ENCODE data around the gene CAMTA1.

- TF ChIP-seq POLR2AphosphoS5 (IDR thresholded peaks at IDR 0.05) (no peak), EZH2 (IDR thresholded peaks at IDR 0.05; ENCODE audit: borderline replicate concordance, insufficient read depth, low read length, poor library complexity, severe bottlenecking) (no peak), CTCF (IDR thresholded peaks at IDR 0.05; ENCODE audit: poor library complexity, severe bottlenecking) (no peak), SMC3 (conservative IDR thresholded peaks at IDR 0.05; ENCODE audit: poor library complexity) (no peak), EP300 (conservative IDR thresholded peaks at IDR 0.05; ENCODE audit: poor library complexity, severe bottlenecking) (no peak), REST (IDR thresholded peaks at IDR 0.05; ENCODE audit: borderline replicate concordance) (no peak), MXI1 (conservative IDR thresholded peaks at IDR 0.05; ENCODE audit: poor library complexity, severe bottlenecking) (no peak), TAF1 (IDR thresholded peaks at IDR 0.05; ENCODE audit: low read depth) (no peak), RAD21 (conservative IDR thresholded peaks at IDR 0.05) (no peak)
These were observed 150.8 kb downstream of the CAMTA1 start for GRCh38 chr1:6935911-6936690.

Data from neural cell (in vitro differentiated cells).